HTERT RPE-1 (cell line): Measurements from ENCODE around the gene ATXN2.
"Not testable (repeated sequence)": the region's sequence is repeated elsewhere in the genome, so short reads cannot be mapped to it uniquely, and the experiment has no call there.

Experiments used
- in situ Hi-C: fragments of 300-500 bp; cut with MboI; formaldehyde crosslinking; loops from 4 replicates; pipeline ENCODE4 v1.14.3; 2020; ENCODE audit warnings: low sequenced_read_pairs

ATXN2 gene

GRCh38 chr12:111578276-111578970 lies 20.7 kb downstream of the ATXN2 start:
- in situ Hi-C loops: no loop called here

- in situ Hi-C loops: no loop called here
Observed at GRCh38 chr12:111574797-111575443, 24.2 kb downstream of the ATXN2 start.

DNA sequence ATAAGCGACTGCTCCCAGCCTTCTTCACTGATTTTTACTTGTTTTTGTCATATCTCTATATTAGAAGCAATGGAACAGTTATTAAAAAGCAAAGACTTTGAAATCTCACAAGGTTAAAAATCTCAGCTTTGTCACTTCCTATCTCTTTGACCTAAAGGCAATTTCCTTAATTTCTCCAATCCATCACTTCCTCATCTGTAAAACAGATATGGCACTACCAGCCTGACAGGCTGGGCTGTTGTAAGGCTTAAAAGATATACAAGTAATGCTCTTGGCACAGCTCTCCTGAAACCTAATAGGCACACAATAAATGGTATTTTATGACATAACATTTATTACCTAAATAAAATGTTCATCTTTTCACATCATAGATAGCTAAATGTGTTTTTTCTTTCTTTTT lies 25.6 kb downstream of the ATXN2 start:
- in situ Hi-C loops: no loop called here

GRCh38 chr12:111570084-111570961 lies 28.8 kb downstream of the ATXN2 start:
- in situ Hi-C loops: no loop called here

DNA sequence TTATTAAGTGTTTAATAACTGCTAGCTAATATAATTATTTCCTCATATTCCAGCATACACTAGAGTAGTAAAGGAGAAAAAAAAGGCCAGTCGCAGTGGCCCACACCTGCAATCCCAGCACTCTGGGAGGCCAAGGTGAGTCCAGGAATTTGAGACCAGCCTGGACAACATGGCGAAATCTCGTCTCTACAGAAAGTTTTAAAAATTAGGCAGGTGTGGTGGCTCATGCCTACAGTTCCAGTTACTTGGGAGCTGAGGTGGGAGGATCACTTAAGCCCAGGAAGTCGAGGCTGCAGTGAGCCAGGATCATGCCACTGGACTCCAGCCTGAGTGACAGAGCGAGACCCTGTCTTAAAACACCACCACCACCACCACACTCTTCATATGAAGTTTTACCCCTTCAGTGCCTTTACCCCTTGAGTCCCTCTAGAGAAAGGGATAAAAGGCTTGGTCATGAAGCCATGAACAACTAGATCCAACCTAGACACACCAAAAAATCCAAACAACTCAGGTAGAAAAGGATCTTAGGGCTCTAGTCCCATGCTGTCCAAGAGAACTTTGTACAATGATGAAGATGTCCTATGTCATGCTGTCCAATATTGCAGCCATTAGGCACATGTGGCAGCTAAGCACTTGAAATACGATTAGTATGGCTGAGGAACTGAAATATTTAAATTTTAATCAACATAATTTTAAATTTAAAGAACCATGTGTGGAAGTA lies 29.6 kb downstream of the ATXN2 start:
- in situ Hi-C loops: no loop called here

GRCh38 chr12:111560844-111561243 lies 38.3 kb downstream of the ATXN2 start:
- in situ Hi-C loops: not testable (repeated sequence)

- in situ Hi-C loops: no loop called here
Observed at GRCh38 chr12:111558107-111558376, 41.1 kb downstream of the ATXN2 start.

- in situ Hi-C loops: no loop called here
Observed at GRCh38 chr12:111557271-111558106, 41.6 kb downstream of the ATXN2 start.

DNA sequence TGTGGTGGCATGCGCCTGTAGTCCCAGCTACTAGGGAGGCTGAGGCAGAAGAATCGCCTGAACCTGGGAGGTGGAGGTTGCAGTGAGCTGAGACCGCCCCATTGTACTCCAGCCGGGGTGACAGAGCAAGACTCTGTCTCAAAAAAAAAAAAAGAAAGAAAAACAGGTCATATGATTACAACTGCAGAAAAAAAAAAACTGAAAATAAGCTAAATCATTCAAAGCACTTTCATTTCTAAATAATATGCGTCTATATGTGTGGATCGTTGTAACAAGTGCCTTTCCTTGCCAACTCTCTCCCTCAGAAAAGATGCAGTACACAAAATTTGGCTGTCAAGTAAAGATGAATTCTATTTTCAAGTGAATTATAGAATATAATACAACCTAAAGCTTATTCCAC lies 42.4 kb downstream of the ATXN2 start:
- in situ Hi-C loops: no loop called here

DNA sequence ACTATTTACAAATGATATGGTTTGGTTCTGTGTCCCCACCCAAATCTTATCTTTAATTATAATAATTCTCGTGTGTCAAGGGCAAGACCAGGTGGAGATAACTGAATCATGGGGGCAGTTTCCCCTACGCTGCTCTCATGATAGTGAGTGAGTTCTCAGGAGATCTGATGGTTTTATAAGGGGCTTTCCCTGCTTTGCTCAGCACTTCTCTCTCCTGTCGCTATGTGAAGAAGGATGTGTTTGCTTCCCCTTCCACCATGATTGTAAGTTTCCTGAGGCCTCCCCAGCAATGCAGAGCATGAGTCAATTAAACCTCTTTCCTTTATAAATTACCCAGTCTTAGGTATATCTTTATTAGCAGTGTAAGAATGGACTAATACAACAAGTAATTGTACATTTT lies 43.8 kb downstream of the ATXN2 start:
- in situ Hi-C loops: not testable (repeated sequence)

DNA sequence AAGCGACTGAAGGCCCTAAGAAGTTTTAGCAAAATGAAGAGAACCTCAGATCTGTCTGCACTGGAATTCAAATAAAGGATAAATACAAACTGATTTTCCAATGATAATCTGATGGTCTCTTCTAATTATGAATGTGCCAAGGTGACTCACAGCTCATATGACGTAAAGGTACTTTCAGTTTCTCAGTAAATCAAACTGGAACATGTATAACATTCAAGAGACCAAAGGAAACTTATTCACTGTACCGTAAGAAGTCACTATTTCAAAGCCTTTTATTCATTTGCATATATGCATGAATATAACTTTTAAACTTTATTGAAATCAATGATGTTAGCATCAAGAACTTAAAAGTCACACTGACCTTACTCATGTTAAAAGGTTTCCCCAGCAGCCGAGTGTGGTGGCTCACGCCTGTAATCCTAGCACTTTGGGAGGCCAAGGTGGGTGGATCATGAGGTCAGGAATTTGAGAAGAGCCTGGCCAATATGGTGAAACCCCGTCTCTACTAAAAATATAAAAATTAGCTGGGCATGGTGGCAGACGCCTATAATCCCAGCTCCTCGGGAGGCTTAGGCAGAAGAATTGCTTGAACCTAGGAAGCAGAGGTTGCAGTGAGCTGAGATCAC lies 52.2 kb downstream of the ATXN2 start:
- in situ Hi-C loops: no loop called here

- in situ Hi-C loops: no loop called here
Observed at GRCh38 chr12:111546171-111546570, 52.9 kb downstream of the ATXN2 start.

- in situ Hi-C loops: no loop called here
Observed at GRCh38 chr12:111544032-111544431, 55.1 kb downstream of the ATXN2 start.

- in situ Hi-C loops: no loop called here
Observed at GRCh38 chr12:111532751-111533150, 66.4 kb downstream of the ATXN2 start.

DNA sequence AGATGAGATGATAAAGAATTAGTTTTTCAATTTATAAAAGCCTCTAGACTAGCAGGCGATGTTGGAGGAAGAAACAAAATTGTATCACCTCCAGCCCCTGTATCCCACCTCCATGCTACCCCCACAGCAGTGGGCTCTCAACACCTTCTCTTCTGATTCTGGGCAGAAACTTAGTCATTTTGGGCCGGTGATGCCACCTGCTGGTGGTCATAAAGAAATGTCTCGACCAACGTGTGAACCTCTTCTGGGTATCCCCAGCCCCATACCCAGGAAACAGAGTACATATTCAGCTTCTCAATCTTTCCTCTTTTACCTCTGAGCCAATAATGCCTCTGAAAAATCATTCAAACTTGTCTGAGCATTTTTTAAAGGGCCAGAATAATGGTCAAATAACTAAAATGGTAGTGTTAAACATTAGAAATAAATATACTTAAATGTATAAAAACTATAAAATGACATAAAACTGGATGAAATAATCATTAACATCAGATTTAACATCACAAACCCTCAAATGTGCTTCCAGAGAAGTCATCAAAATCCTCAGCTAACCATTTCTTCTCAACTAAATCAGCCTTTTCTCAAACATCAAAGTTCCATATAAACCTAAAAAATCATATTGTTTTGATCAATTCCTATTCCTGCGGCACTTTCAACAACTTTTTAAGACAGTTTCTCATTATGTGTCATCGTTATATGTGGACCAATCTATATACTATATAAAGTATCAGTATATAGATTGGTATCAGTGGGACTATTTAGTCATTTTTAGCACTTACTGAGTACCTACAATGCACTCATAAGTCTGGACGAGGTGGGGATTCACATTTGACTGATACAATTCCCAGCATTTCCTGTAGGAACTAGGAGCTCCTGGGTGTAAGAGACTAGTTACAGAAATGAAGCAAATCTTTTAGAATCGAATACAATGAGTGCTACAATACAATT lies 69.4 kb downstream of the ATXN2 start:
- in situ Hi-C loops: no loop called here

DNA sequence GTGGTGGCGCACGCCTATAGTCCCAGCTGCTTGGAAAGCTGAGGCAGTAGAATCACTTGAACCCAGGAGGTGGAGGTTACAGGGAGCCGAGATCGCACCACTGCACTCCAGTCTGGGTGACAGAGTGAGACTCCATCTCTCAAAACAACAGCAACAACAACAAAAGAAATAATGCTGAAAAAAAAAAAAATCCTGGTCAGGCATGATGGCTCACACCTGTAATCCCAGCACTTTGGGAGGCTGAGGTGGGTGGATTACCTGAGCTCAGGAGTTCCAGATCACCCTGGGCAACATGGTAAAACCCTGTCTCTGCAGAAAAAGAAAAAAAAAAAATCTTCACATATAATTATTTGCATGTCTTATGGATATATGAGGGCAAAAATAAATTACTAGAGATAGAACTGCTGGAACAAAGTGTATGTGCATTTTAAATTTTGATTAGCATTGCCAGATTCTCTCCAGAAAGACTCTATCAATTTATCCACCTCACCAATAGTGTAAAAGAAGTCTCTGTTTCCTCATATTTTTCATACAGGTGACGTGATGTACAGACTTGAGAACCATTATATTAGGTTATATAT lies 75.4 kb downstream of the ATXN2 start:
- in situ Hi-C loops: no loop called here

GRCh38 chr12:111521801-111522200 lies 77.3 kb downstream of the ATXN2 start:
- in situ Hi-C loops: no loop called here

DNA sequence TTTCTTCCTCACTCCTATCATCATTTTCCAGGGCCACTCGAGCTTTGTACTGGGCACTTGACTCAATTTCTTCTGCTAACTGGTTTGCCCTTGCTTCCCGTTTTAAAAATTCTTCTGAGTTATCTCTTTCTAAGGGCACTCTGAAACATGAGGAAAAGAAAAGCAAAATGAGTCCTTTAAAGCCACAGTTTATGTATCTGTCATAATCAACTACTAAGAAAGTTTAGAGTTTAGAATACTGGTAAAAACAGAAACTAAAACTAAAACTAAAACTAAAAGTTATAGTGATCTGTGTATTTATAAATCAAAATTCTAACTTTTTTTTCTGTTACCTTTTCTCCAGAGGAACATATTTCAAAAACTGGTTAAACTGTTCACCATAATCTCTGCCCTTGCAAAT lies 79.2 kb downstream of the ATXN2 start:
- in situ Hi-C loops: no loop called here

DNA sequence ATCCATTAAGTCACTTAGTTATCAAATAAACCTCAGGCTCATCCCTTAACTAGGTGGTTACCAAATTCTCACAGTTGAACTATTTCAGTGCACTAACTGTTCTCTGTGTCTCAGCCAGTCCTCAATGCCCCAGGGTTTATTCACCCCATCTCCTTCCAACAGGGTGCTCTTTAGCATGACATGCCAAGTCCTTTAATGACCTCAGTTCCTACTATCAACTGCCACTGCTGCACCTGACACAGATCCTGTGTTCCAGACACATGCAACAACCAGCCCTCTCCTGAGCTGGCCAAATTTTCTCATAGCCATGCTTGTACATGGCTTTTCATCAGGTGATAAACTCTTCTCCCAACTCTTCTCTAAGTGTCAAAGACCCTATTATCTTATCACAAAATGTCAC lies 80.0 kb downstream of the ATXN2 start:
- in situ Hi-C loops: no loop called here
